HFF-Myc (cell line): Measurements from ENCODE around the gene MRPS25.

Experiments used
- DNase-seq: peaks from one replicate; pipeline ENCODE4 v3.0.0-alpha.2; 2011; ENCODE audit warnings: low read depth; ENCODE audit errors: extremely low read depth
- H3K4me3 ChIP-seq: replicated peaks from 2 replicates; pipeline ENCODE4 v1.5.1; 2011; ENCODE audit warnings: low read depth, mild to moderate bottlenecking, control low read depth, low read length
- TF ChIP-seq, protein P1 (sequence below): IDR thresholded peaks from 2 replicates; pipeline ENCODE4 v1.5.1; 2012; ENCODE audit warnings: mild to moderate bottlenecking, low read depth, low read length, control low read depth; ENCODE audit errors: missing control alignments

Gene MRPS25

DNA sequence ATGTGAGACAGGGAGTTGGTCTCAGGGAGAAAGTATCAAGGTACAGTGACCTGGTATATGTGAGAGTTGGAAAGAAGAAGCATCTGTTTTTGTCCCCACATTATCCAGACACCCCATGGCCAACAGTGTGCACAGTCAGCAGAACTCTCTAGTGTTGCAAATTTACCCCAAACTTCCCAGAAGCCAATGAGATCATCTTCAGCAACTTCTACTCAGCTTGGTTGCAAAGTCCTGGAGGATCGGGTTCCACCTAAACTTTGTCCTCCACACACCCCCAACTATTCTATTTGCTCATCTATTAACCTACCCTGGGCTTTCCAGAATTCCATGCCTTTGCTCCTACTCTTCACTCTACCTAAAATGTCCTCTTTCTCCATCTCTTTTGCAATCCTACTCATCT, 18.1 kb upstream of the MRPS25 start:
- DNase-seq = no peak
- TF ChIP-seq, protein P1, sequence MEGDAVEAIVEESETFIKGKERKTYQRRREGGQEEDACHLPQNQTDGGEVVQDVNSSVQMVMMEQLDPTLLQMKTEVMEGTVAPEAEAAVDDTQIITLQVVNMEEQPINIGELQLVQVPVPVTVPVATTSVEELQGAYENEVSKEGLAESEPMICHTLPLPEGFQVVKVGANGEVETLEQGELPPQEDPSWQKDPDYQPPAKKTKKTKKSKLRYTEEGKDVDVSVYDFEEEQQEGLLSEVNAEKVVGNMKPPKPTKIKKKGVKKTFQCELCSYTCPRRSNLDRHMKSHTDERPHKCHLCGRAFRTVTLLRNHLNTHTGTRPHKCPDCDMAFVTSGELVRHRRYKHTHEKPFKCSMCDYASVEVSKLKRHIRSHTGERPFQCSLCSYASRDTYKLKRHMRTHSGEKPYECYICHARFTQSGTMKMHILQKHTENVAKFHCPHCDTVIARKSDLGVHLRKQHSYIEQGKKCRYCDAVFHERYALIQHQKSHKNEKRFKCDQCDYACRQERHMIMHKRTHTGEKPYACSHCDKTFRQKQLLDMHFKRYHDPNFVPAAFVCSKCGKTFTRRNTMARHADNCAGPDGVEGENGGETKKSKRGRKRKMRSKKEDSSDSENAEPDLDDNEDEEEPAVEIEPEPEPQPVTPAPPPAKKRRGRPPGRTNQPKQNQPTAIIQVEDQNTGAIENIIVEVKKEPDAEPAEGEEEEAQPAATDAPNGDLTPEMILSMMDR = no peak
- no peak overlapping the region for H3K4me3 ChIP-seq

DNA sequence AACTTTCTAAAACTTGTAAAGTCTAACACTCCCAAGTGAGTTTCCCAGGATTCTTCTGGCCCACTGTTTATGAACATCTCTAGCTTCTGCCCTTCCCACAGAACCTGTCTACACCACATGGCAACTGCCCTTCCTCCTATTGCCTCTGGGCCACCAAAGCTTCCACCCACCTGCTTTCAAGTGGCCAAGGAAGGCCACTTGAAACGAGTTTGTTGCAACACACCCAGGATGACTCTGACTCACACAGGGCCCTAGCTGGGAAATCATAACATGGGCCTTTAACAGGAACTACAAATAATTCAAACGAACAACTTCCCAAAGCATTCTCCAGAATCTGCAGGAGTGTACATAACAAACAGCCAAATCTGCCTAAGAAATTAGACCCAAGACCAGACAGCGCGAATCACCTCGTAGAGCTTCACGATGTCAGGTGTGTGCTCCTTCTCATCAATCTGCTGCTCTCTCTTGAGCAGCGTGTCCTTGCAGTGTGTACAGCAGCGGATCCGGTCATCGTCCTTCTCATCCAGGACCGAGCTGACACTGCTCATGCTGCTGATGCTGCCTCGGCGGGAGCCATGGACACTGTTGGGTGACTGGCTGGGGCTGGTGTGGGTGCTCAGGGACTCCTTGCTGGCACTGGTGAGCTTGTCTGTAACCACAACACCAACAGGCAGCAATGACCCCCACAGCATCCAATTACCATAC, 17.0 kb upstream of the MRPS25 start:
- DNase-seq = no peak
- H3K4me3 ChIP-seq = no peak overlapping the region
- TF ChIP-seq, protein P1 = no peak

DNA sequence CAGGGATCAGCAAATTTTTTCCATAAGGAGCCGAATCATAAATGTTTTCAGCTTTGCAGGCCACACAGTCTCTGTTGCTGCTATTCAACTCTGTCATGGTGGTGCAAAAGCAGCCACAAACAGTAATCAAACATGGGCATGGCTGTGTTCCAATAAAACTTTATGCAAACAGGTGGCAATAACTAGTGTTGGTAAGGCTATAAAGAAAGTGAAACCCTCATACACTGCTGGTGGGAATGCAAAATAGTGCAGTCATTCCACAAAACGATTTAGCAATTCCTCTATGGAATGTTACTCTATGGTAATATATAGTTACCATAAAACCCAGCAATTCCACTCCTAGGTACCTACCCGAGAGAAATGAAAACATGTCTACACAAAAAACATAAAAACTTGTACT, 14.0 kb upstream of the MRPS25 start:
- no peak overlapping the region for H3K4me3 ChIP-seq
- TF ChIP-seq, protein P1 = no peak
- DNase-seq = no peak

DNA sequence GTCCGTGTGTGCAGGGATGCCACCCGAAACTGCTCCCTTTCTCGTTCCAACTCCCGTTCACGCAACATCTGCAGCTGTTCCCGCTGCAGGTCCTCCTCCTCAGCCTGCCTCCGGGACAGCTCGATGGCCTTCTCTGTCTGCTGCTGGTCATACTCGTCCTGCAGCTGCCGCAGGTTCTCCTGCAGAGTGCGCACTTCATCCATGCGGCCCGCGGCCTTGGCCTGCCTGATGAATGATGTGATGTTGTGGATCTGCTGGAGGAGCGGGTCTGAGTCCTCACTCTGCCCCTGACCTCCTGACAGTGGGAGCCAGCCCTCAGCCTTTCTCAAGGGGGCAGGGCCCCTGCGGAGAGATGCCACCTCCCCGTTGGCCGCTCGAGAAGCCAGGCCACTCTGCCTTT, 9.4 kb upstream of the MRPS25 start:
- no peak for DNase-seq
- H3K4me3 ChIP-seq = no peak overlapping the region
- TF ChIP-seq, protein P1 = no peak

DNA sequence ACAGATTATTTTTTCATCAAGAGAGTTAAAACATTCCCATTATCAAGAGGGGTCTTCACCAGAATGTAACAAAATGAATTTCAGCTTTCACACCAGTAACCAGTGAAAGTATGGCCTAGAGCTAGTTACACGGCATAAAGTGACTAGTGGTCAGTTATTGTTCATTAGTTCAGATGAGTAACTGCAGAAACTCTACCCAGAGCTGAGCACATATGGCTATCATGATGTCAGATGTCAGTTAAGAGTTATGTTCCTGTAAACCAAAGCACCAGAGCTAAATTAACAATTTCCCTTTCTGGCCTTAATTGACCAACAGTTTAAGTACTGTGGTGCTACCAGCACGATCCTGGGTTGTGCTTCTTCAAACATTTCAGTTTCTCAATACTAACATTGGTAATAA, 6.6 kb upstream of the MRPS25 start:
- DNase-seq = no peak
- H3K4me3 ChIP-seq = no peak overlapping the region
- TF ChIP-seq, protein P1 = no peak

DNA sequence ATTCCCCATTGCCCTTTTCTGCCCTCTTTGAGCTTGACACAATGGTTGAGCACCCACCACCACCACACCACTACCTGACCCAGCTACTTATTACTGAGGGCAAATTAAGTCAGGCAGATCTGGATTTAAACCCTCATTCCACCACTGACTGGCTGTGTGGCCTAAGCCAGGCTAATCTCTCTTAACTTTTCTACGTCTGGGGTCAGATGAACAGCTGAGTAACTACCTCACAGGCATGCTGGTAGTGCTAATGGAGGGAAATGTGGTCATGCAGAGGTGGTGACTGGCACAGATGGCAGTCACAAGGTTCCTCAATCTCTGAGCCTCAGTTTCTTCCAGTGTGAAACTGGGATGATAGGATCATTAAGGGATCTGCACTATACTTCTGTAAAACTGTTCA, 4.3 kb upstream of the MRPS25 start:
- no peak overlapping the region for H3K4me3 ChIP-seq
- no peak for DNase-seq
- TF ChIP-seq, protein P1 = no peak

DNA sequence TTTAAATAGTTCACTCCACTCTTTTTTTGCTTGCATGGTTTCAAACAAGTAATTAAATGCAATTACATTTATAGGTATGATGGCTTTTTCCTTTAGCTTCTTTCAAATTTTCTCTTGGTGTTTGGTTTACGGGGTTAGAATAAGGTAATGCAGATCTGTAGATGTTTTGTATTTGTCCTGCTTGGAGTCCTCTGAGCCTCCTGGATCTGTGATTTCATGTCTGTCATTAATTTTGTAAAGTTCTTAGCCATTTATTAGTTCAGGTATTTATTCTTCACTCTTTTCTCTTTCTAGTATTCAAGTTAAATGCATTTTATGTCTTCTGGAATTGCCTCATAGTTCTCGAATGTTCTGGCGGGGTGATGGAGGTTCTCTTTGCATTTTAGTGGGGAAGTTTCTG, 1.4 kb upstream of the MRPS25 start:
- H3K4me3 ChIP-seq = no peak overlapping the region
- TF ChIP-seq, protein P1 = no peak
- DNase-seq = no peak
